OCI-M2 (cell line): ENCODE data around the gene NCLN.
"Not testable (repeated sequence)": the region's sequence is repeated elsewhere in the genome, so short reads cannot be mapped to it uniquely, and the experiment has no call there.

Experiments used
- DNase-seq: peaks from one replicate; lab custom pipeline; 2025; ENCODE audit not compliant: unreplicated experiment; lab: John Stamatoyannopoulos, UW

NCLN gene

DNA sequence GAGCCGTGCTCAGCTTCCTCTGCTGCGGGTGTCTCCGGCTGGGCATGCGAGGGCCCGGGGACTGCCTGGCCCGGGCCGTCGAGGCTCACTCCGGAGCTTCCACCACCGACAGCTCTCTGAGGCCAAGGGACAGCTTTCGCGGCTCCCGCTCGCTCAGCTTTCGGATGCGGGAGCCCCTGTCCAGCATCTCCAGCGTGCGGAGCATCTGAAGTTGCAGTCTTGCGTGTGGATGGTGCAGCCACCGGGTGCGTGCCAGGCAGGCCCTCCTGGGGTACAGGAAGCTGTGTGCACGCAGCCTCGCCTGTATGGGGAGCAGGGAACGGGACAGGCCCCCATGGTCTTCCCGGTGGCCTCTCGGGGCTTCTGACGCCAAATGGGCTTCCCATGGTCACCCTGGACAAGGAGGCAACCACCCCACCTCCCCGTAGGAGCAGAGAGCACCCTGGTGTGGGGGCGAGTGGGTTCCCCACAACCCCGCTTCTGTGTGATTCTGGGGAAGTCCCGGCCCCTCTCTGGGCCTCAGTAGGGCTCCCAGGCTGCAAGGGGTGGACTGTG, 5.9 kb upstream of the NCLN start:
- no peak for DNase-seq

DNA sequence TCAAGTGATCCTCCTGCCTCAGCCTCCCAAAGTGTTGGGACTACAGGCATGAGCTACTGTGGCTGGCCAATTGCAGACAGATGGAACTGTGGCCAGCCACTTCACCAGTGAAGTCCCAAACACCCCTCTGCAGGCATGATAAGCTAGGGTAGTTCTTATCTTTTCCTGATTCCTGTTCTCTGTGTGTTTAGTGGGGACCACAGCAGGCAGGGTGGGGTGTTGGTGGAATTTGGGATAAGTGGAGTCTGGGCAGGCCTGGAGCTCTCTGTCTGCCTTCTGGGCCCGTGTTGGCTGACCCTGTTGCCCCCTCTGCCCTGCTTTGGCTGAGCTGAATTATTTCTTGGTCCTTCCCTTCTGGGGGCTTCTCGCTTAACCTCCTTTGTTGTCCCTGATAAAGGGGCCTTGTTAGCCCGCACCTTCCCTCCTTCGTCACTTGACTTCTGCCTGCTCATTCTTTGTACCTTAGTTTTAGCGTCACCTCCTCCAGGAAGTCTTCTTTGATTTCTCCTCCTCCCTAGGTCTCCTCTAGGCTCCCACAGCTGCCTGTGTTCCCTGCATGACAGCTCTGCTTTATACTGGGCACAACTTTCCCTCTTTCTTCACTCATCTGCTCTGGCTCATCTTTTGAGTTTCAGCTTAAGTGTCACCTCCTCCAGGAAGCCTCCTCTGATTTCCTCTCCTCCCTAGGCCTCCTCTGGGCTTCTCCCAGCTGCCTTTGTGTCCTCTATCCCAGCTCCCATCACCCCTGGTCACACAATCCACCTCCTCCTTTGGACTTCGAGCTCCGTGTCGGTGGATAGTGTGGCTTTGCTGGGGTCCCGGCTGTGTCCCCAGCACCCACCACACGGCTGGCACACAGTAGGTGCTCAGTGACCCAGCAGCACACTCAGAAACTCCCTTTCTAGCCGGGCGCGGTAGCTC, 1.7 kb upstream of the NCLN start:
- no peak for DNase-seq

DNA sequence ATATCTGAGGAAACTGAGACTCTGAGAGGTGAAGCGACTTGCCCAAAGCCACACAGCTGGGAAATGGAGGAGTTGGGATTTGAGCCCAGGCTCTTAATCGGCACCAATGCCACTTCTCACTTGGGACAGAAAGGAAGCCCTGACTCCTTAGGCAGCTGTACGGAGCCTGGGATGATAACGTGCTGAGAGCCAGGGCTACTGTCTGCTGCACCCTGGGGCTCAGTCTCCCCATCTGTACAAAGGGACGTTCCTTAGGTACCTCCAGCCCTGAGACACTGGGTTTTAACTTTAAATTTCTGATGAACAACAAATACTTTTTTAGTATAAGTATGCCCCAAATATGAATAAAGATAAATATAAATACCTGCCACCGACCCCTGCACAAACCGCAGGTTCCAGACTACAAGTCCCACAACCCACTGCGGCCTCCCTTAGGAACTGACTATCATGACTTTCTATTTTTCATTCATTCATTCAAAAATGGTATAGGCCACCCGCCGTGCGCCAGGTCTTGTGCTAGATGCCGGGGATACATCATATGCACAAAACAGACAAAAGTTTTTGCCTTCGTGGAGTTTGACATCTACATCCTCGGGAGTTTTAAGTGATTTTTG, 776 bp upstream of the NCLN start:
- DNase-seq = no peak

DNA sequence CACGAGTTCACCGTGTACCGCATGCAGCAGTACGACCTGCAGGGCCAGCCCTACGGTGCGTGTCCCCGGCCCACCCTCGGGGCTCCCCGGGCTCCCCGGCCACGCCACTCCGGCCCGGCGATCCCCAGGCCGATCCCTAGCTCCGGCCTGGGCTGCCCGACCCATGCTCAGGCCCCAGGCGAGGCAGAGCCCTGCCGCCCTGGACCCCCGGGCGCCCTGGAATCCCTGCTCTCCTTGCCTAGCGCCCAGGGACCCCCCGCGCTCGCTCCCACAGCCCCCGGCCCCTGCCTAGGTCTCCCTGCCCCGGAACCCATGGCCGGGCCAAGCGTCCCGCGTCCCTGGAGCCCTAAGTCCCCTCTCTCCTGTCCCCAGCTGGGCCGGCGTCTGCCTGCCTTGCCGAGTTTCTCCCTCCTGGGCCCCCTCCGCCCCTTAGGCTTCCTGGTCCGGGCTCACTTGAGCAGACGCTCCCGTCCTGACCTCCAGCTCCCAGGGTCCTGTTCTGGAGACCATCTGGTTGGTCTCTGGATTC, 494 bp downstream of the NCLN start:
- no peak for DNase-seq

DNA sequence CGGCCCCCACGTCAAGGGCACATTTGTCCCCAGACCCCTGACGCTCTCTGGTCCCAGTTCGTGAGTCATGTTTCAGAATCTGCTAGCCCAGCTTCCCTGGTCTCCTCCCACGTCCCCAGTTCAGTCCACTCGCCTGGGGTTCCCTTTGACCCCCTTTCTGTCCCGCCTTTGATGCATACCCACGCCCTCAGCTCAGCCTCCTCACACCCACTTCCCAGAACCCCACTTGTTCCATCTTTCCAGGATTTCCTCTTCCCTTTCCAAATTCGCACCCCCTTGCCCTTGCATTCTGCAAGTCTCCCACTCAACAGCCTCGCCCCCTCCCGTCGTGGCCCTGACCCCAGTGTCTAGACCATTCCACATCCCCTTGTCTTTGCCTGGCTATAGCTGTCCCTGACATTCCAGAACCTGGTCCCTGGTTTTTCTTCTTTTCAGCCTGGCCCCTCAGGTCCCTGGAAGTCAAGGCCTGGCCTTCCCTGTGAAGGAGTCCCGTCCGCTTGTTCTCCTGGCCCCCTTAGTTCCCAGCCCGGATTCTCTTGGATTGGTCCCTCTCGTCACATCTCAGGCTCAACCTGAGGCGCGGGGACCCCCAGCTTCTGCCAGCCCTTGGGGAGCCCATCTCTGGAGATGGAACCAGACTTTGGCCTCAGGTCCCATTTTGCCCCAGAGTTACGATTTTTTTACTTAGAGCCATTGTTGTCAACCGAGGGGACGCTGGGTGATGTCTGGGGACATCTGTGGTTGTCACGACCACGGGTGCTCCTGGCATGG, 1.3 kb downstream of the NCLN start:
- DNase-seq = no peak

DNA sequence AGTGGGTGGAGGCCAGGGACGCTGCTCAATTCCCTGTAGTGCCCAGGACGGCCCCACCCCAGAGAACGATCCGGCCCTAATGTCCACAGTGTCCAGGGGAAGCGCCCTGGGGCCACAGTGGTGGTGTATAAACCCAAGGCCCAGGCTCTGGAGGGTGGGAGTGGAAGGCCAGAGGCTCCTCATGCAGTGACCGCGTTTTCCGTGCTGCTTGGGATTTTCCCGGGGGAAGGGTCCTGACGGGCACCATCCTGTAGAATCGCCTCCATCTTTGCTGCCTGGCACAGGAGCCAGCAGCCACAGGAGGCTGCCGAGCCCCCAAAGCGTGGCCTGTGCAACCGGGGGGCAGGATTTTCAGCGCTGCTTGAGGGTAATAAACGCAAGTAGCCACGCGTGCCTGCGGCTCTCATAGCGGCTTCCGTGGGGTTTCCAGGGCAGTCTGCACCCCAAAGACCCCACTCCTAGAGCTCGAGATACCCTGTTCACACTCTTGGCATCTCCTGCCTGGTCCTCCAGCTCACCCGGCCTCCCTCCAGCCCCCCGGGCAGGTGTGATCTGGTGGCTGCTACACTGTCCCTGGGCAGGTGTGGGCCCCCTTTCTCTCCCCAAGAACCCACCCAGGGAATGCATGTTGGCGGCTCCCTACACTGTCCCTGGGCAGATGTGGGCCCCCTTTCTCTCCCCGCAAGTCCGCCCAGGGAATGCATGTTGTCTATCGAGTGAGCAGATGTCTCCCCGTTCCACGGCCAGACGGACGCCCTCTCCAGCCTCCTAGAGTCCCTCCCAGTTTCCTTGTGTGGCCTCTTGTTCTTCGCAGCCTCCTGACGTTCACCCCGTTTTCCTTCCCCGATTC, 2.2 kb downstream of the NCLN start:
- no peak for DNase-seq

DNA sequence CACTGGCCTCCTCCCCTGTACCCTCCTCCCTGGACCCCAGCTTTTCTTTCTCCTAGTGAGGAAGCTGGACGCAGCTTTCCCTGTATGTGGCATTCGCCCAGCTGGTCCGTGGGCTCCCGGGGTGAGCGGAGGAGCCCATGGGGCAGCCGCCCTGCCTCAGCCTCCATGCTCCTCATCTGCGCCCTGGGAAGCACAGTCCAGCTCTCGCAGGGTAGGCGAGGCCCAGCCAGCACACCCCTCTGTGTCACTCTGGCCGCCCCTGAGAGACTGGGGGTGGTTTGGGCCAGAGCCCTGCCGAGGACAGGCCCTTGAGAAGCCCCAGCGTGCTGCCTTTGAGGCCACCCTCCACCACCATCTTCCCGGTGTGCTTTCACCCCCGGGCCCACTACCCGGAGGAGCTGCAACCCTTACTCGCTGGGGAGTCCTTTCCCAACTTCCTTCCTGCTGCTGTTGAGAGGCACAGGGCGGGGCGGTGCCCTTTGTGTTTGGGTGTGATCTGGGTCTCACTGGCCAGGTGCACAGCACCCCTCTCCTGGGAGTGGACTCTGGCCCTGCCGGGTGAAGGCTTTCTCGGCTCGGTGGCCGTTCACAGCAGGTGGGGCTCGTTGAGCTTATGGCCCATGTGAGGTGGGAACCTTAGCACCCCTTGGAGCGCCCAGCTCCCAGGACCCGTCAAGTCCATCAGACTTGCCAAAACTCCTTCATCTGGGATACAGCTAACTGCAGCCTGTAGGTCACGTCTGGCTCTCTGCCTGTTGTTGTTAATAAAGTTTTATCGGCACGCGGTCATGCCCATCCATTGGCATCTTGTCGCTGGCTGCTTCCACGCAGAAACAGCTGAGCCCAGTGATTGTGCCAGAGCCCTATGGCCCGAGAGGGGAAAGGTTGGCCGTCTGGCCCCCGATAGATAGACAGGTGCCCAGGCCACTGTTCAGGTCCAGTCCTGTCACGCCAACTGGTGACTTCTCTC, 3.2 kb downstream of the NCLN start:
- no peak for DNase-seq

DNA sequence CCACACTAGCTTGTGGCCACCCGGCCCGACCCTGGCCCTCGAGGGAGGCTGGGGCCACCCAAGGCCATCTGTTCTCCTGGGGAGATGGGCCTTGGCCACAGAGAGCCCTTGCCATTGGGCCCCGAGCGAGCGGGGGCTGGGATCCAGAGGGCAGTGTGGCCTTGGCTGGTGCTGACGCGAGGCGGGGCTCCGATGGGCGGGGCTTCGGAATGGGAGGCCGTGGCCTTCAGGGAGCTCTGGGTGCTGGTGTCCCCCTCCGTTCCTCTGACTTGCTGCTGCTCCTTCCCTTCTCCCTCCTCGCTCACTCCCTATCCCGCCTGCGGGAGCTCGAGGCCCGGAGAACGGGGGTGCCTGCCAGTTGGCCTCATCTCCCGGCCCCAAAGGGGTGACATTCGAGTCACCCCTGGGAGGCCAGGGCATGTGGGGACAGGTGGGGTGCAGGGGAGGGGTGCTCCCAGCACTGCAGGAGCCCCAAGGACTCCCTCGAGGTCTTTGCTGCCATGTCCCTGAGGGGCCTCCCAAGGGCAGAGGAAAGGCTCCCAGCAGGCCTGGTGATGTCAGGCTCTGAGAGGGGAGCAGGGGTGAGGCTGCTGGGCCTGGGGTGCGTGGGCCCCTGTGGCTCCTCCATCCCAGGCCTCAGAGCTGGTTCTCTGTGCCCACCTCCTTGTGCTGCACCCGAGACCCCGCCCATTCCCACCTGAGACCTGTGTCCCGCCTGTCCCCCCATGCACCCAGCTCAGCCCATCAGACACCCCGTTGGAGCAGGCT, 4.2 kb downstream of the NCLN start:
- DNase-seq = no peak

DNA sequence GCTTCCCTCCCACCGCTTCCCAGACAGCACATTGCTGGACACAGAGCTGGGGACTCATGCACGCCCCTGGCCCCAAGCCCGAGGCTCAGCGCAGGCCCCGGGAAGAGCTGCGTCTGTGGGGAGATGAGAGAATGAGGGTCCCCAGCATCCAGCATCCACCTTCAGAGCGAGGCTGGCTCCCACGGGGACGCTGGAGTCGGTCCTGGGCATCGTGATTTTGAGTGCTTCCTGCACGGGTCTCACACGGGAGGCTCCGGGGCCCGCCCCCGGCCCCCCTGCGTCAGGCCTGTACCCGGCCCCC, 4.7 kb downstream of the NCLN start:
- no peak for DNase-seq

DNA sequence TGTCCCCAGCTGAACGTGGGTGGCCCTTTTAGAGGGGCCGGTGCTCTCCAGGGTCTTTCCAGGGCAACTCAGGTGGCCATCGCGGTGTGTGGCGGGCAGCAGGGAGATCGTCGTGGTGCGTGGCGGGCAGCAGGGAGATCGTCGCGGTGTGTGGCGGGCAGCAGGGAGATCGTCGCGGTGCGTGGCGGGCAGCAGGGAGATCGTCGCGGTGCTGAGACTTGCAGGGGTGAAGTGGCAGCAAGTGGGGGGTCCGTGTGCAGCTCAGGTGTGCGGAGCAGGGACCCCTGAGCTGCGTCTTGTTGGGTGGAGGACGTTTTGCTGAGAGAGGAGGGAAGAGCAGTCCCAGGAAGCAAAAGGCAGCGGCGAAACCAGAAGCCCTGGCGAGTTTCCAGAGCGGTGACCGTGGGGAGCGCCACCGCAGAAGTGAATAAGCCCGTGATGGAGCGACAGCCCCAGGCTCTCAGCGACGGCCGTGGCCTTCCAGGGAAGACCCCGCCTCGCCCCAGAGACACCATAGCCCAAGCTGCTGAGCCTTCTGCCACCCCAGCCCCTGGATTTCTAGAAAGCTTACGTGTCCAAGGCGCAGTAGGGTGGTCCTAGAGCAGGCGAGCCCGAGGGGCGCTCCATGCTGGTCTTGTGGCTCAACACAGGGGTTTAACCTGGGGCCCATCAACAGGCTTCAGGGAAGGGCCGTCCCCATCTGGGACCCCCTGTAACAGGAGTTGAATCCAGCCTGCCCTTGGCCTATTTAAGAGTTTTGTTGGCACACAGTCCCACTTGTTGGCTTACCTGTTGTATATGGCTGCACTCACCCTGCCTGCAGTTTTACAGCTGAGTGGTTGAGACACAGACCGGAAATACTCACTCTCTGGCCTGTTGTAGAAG, 5.4 kb downstream of the NCLN start:
- DNase-seq = no peak

DNA sequence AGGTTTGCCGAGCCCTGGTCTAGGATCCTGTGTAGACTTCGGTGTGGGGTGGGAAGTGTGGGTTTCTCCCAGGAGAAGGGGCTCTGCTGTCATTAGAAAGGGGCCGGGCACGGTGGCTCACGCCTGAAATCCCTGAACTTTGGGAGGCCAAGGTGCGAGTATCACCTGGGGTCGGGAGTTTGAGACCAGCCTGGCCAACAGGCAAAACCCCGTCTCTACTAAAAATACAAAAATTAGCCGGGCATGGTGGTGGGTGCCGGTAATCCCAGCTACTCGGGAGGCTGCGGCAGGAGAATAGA, 6.0 kb downstream of the NCLN start:
- DNase-seq = not testable (repeated sequence)

DNA sequence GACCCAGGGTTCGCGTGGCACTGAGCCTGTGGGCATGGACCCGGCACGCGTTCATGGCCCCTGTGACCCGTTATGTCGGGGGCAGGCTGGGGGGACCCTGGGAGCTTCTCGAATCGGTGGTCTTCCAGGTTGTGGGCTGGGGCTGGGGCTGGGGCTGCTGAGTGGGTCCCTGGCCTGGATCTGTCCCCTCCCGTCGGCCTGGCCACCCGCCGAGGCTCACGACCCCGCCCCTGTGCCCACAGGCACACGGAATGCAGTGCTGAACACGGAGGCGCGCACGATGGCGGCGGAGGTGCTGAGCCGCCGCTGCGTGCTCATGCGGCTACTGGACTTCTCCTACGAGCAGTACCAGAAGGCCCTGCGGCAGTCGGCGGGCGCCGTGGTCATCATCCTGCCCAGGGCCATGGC, 6.5 kb downstream of the NCLN start:
- DNase-seq = no peak

DNA sequence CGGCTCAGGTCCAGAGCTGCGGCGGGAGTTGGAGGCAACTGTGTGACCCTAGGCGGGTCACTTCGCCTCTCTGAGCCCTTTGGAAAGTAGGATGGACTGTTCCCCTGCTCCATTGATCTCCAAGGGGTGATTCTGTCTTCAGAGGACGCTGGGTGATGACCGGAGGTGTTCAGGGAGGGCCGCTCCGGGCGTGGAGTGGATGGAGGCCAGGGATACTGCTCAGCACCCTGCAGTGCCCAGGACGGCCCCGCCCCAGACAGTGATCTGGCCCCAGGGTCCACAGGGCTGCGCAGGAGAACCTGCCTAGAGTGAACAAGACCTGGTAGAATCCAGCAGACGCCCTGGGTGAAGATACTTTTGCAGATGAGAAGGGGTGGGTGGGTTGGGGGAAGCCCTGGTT, 7.0 kb downstream of the NCLN start:
- no peak for DNase-seq

DNA sequence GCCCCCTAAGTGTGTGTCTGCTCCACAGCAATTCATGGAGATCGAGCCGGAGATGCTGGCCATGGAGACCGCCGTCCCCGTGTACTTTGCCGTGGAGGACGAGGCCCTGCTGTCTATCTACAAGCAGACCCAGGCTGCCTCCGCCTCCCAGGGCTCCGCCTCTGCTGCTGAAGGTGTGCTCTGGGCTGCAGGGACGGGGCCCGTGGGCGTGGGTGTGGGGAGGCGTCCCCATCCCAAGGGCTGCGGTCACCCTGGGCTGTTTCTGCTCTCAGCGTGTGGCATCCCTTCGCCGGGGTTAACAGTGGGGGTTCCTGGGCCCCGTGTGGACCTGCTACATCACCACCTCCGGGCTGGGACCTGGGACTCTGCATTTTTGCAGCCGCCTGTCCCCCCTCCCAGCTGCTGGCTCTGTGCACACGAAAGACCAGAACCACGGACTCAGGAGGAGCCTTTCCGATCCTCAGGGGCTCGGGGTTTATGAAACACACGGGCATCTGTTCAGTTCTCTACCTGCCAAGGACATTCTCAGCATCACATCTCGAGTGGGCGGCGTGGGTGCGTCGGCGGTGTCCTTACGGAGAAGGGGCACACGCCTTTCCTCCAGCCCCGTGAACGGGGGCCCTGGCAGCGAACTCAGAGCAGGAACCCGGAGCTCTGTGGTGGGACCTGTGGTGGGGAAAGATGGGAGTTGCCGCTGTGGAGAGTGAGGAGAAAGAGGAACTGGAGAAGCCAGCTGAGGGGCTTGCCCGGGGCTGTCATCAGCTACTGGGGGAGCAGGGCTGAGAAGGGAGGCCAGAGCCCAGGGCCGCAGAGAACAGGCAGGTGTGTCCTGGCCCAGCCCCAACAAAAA, 7.8 kb downstream of the NCLN start:
- DNase-seq = no peak

DNA sequence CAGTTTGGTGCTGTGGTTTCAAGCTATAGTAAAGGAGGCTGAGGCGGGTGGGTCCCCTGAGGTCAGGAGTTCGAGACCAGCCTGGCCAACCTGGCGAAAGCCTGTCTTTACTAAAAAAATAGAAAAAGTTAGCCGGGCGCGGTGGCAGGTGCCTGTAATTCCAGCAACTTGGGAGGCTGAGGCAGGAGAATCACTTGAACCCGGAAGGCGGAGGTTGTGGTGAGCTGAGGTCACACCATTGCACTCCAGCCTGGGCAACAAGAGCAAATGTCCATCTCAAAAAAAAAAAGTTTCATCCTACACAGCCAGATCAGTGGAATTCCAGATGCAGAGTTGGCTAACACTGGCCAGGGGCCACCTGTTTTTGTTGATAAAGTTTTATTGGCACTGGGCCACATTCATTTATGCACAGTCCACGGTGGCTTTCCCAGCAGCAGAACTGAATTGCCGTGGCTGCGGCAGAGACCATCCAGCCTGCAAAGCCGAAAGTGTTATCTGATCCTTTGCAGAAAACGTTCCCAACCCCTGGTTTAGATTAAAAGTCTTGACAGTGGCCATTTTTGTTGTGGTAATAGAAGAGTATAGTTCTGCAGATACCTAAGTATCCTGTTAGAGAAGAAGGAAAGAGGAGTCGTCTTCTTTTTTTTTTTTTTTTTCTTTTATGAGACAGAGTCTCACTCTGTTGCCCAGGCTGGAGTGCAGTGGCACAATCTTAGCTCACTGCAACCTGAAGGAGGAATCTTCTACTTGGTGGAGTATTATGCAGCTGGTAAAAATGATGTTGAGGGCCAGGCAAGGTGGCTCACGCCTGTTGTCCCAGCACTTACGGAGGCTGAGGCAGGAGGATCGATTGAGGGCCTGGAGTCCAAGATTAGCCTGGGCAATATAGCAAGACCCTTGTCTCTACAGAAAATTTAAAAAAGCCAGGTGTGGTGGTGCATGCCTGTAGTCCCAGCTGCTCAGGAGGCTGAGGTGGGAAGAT, 8.7 kb downstream of the NCLN start:
- DNase-seq = no peak
